Upper lobe of left lung (tissue), 4 donors: ENCODE data around the gene PROSER3.

ENCODE experiments used
- EP300 ChIP-seq, 4 donors: sonication (generic); formaldehyde crosslinking; IDR thresholded peaks; one replicate each; pipeline ENCODE4 v1.5.1; 2017; ENCODE audit warnings: antibody characterized with exemption in 4 of 4, control low read depth in 2 of 4
- POLR2A ChIP-seq, 4 donors: fragments of 450-650 bp; IDR thresholded peaks; one replicate each; pipeline ENCODE4 v1.5.1; 2016 to 2017; ENCODE audit warnings: antibody characterized with exemption in 4 of 4, mild to moderate bottlenecking in 2 of 4
- POLR2AphosphoS5 ChIP-seq, 2 donors: sonication (generic); formaldehyde crosslinking; IDR thresholded peaks; one replicate each; pipeline ENCODE4 v1.5.1; 2017; ENCODE audit warnings: antibody characterized with exemption in 2 of 2
- TF ChIP-seq, protein P1 (sequence below), 6 experiments: fragments of 450-650 bp in 4 of 6; fragments of 200-600 bp in 2 of 6; sonication (generic) in 2 of 6; IDR thresholded peaks; one replicate each; pipeline ENCODE4 v1.5.1; 2016 to 2019; ENCODE audit warnings: antibody characterized with exemption in 6 of 6

- TF ChIP-seq, protein P1, sequence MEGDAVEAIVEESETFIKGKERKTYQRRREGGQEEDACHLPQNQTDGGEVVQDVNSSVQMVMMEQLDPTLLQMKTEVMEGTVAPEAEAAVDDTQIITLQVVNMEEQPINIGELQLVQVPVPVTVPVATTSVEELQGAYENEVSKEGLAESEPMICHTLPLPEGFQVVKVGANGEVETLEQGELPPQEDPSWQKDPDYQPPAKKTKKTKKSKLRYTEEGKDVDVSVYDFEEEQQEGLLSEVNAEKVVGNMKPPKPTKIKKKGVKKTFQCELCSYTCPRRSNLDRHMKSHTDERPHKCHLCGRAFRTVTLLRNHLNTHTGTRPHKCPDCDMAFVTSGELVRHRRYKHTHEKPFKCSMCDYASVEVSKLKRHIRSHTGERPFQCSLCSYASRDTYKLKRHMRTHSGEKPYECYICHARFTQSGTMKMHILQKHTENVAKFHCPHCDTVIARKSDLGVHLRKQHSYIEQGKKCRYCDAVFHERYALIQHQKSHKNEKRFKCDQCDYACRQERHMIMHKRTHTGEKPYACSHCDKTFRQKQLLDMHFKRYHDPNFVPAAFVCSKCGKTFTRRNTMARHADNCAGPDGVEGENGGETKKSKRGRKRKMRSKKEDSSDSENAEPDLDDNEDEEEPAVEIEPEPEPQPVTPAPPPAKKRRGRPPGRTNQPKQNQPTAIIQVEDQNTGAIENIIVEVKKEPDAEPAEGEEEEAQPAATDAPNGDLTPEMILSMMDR (IDR thresholded peaks at IDR 0.05) = no peak
- no peak for TF ChIP-seq POLR2A (IDR thresholded peaks at IDR 0.05)
- TF ChIP-seq EP300 (IDR thresholded peaks at IDR 0.05) = no peak
- TF ChIP-seq POLR2AphosphoS5 (IDR thresholded peaks at IDR 0.05) = no peak
Observed at GRCh38 chr19:35729763-35730162, 28.2 kb upstream of the PROSER3 start.
